Activated CD4-positive, alpha-beta T cell treated with anti-CD3 and anti-CD28 coated beads, Interleukin-2, amount 50 U/mL, for 24 hours (primary cell): ENCODE results near the gene EIF6.

Experiments used
- DNase-seq, 2 donors: peaks; one replicate each; pipeline ENCODE4 v3.0.0-alpha.2; 2020; ENCODE audit warnings: low read depth in 1 of 2, low spot score in 1 of 2

The EIF6 gene

GRCh38 chr20:35295674-35296073 lies 11.1 kb upstream of the EIF6 start:
- DNase-seq, result no peak

- no peak for DNase-seq
Measured at GRCh38 chr20:35295058-35295457, 10.5 kb upstream of the EIF6 start.

GRCh38 chr20:35294293-35294685 lies 9.7 kb upstream of the EIF6 start:
- DNase-seq, result no peak

- DNase-seq, result no peak
Measured at GRCh38 chr20:35293303-35294292, 9.0 kb upstream of the EIF6 start.

GRCh38 chr20:35292504-35293285 lies 8.1 kb upstream of the EIF6 start:
- DNase-seq, result no peak

GRCh38 chr20:35291654-35292503 lies 7.3 kb upstream of the EIF6 start, which contains the start of gene FAM83C:
TSS of gene FAM83C (minus strand) at chr20:35292425. CDS start at chr20:35292304, 121 bp downstream.
- DNase-seq, result no peak

- no peak for DNase-seq
Measured at GRCh38 chr20:35290887-35291417, 6.4 kb upstream of the EIF6 start.

GRCh38 chr20:35290186-35290886 lies 5.8 kb upstream of the EIF6 start:
- no peak for DNase-seq

- no peak for DNase-seq
Measured at GRCh38 chr20:35288325-35289060, 3.9 kb upstream of the EIF6 start.

GRCh38 chr20:35287509-35288324 lies 3.1 kb upstream of the EIF6 start:
- DNase-seq, result no peak

GRCh38 chr20:35286899-35287508 lies 2.4 kb upstream of the EIF6 start:
- DNase-seq, result no peak

- no peak for DNase-seq
Measured at GRCh38 chr20:35286077-35286898, 1.7 kb upstream of the EIF6 start.

GRCh38 chr20:35285806-35286076 lies 1.2 kb upstream of the EIF6 start:
- no peak for DNase-seq

GRCh38 chr20:35284992-35285805 lies 627 bp upstream of the EIF6 start:
- DNase-seq, result no peak

GRCh38 chr20:35283441-35284266 lies 918 bp downstream of the EIF6 start:
- DNase-seq, result peak in 1 of 2 donors; percentile 11
